Vagina (tissue), 2 donors: ENCODE data around the gene DCTN2.

ENCODE experiments used
- POLR2A ChIP-seq, 2 donors: fragments of 450-650 bp; IDR thresholded peaks; one replicate each; pipeline ENCODE4 v1.6.1; 2017; ENCODE audit warnings: antibody characterized with exemption in 2 of 2, mild to moderate bottlenecking in 2 of 2, moderate library complexity in 2 of 2
- POLR2AphosphoS5 ChIP-seq, 2 donors: sonication (generic); formaldehyde crosslinking; IDR thresholded peaks; one replicate each; pipeline ENCODE4 v1.9.0; 2017; ENCODE audit warnings: antibody characterized with exemption in 2 of 2, mild to moderate bottlenecking in 2 of 2, low read depth in 1 of 2; ENCODE audit not compliant: insufficient read depth in 1 of 2
- TF ChIP-seq, protein P1 (sequence below), 3 experiments: fragments of 450-650 bp in 2 of 3; fragments of 200-600 bp in 1 of 3; sonication (generic) in 1 of 3; IDR thresholded peaks; one replicate each; pipeline ENCODE4 v1.5.1; 2017 to 2019; ENCODE audit warnings: antibody characterized with exemption in 3 of 3, mild to moderate bottlenecking in 2 of 3, moderate library complexity in 2 of 3

GRCh38 chr12:57512665-57513064 lies 34.3 kb downstream of the DCTN2 start:
- TF ChIP-seq POLR2AphosphoS5 (IDR thresholded peaks at IDR 0.05; ENCODE audit: insufficient read depth in 1 of 2, low read depth in 1 of 2), result no peak
- TF ChIP-seq, protein P1, sequence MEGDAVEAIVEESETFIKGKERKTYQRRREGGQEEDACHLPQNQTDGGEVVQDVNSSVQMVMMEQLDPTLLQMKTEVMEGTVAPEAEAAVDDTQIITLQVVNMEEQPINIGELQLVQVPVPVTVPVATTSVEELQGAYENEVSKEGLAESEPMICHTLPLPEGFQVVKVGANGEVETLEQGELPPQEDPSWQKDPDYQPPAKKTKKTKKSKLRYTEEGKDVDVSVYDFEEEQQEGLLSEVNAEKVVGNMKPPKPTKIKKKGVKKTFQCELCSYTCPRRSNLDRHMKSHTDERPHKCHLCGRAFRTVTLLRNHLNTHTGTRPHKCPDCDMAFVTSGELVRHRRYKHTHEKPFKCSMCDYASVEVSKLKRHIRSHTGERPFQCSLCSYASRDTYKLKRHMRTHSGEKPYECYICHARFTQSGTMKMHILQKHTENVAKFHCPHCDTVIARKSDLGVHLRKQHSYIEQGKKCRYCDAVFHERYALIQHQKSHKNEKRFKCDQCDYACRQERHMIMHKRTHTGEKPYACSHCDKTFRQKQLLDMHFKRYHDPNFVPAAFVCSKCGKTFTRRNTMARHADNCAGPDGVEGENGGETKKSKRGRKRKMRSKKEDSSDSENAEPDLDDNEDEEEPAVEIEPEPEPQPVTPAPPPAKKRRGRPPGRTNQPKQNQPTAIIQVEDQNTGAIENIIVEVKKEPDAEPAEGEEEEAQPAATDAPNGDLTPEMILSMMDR (IDR thresholded peaks at IDR 0.05), result no peak
- TF ChIP-seq POLR2A (IDR thresholded peaks at IDR 0.05), result no peak
